WTC11 (cell line): Measurements from ENCODE around the gene CYB561D2. TPM values are rescaled to one million over a fixed set of nuclear protein-coding genes. Genes with fewer than 3 reads are reported as not detected.

Source experiments
- ATAC-seq: fragments of 200-7000 bp; cut with Tn5 transposase; 2 replicates; pipeline ENCODE4 v1.10.0; 2021; ENCODE audit warnings: mild to moderate bottlenecking, moderate library complexity
- CTCF ChIA-PET: fragments of 300-600 bp; sonication (Branson Sonifier 250); formaldehyde crosslinking; loops from one replicate; lab custom pipeline; 2021; ENCODE audit warnings: antibody characterized with exemption; lab: Charles Lee
- POLR2A ChIA-PET: fragments of 350-600 bp; sonication (Branson Sonifier 250); formaldehyde crosslinking; loops from one replicate; lab custom pipeline; 2021; ENCODE audit warnings: antibody characterized with exemption; lab: Charles Lee
- DNase-seq: peaks from one replicate; pipeline ENCODE4 v3.0.0; 2021; ENCODE audit warnings: low spot score
- H3K27ac Mint-ChIP-seq: 2 replicates; pipeline ENCODE4 v1.8.0; 2021; ENCODE audit warnings: mixed read lengths
- H3K27me3 Mint-ChIP-seq: 2 replicates; pipeline ENCODE4 v1.8.0; 2021; ENCODE audit warnings: low read depth, mild to moderate bottlenecking, moderate library complexity, mixed read lengths
- H3K36me3 Mint-ChIP-seq: 2 replicates; pipeline ENCODE4 v1.8.0; 2021; ENCODE audit warnings: mixed read lengths
- H3K4me1 Mint-ChIP-seq: 2 replicates; pipeline ENCODE4 v1.8.0; 2022; ENCODE audit warnings: mixed read lengths
- H3K4me3 Mint-ChIP-seq: 2 replicates; pipeline ENCODE4 v1.8.0; 2021; ENCODE audit warnings: mild to moderate bottlenecking, moderate library complexity, mixed read lengths
- H3K9me3 Mint-ChIP-seq: 2 replicates; pipeline ENCODE4 v1.8.0; 2021; ENCODE audit warnings: mixed read lengths
- ATF1 ChIP-seq: sonication (generic); formaldehyde crosslinking; IDR thresholded peaks from 2 replicates; pipeline ENCODE4 v1.8.1; 2023; ENCODE audit warnings: mild to moderate bottlenecking, moderate library complexity, missing genetic modification reagents
- ATF3 ChIP-seq: sonication (generic); formaldehyde crosslinking; conservative IDR thresholded peaks from 2 replicates; pipeline ENCODE4 v1.8.1; 2022; ENCODE audit warnings: mild to moderate bottlenecking, missing genetic modification reagents
- ERG ChIP-seq: fragments of 250-450 bp; sonication (Bioruptor Pico); IDR thresholded peaks from 2 replicates; pipeline ENCODE4 v1.8.0; 2021; ENCODE audit warnings: mild to moderate bottlenecking
- MAX ChIP-seq: sonication (generic); formaldehyde crosslinking; IDR thresholded peaks from 2 replicates; pipeline ENCODE4 v1.8.0; 2022; ENCODE audit warnings: mild to moderate bottlenecking, missing genetic modification reagents
- MYBL2 ChIP-seq: sonication (generic); formaldehyde crosslinking; IDR thresholded peaks from 2 replicates; pipeline ENCODE4 v1.8.1; 2023; ENCODE audit warnings: mild to moderate bottlenecking, moderate library complexity, missing genetic modification reagents
- NFYB ChIP-seq: sonication (generic); formaldehyde crosslinking; conservative IDR thresholded peaks from 2 replicates; pipeline ENCODE4 v1.8.0; 2022; ENCODE audit warnings: low read depth, missing genetic modification reagents
- NR2C2 ChIP-seq: sonication (generic); formaldehyde crosslinking; IDR thresholded peaks from 2 replicates; pipeline ENCODE4 v1.8.0; 2022; ENCODE audit warnings: mild to moderate bottlenecking, missing genetic modification reagents
- PRDM15 ChIP-seq: sonication (generic); formaldehyde crosslinking; IDR thresholded peaks from 2 replicates; pipeline ENCODE4 v1.8.0; 2022; ENCODE audit warnings: missing genetic modification reagents
- ZNF396 ChIP-seq: fragments of 250-450 bp; sonication (Bioruptor Pico); IDR thresholded peaks from 2 replicates; pipeline ENCODE4 v1.8.0; 2021; ENCODE audit warnings: mild to moderate bottlenecking, moderate library complexity, borderline replicate concordance
- total RNA-seq: library from RNA; stranded (reverse); gene quantifications from 3 replicates; pipeline ENCODE4 v1.2.3, GENCODE V29; 2021
- TF ChIP-seq, protein P1 (sequence below): sonication (generic); formaldehyde crosslinking; IDR thresholded peaks from 2 replicates; pipeline ENCODE4 v1.8.0; 2022; ENCODE audit warnings: mild to moderate bottlenecking, missing genetic modification reagents
- TF ChIP-seq, protein P2 (sequence below): sonication (generic); formaldehyde crosslinking; IDR thresholded peaks from 2 replicates; pipeline ENCODE4 v1.8.1; 2023; ENCODE audit warnings: mild to moderate bottlenecking, missing genetic modification reagents
- TF ChIP-seq, protein P3 (sequence below): sonication (generic); formaldehyde crosslinking; IDR thresholded peaks from 2 replicates; pipeline ENCODE4 v1.8.1; 2023; ENCODE audit warnings: mild to moderate bottlenecking, missing genetic modification reagents, borderline replicate concordance
- TF ChIP-seq, protein P4 (sequence below): sonication (generic); formaldehyde crosslinking; IDR thresholded peaks from 2 replicates; pipeline ENCODE4 v1.8.1; 2022; ENCODE audit warnings: mild to moderate bottlenecking, missing genetic modification reagents, moderate library complexity, borderline replicate concordance

CYB561D2 gene
- total RNA-seq, 1 experiment from 2014 or later, result 9.8 TPM

GRCh38 chr3:50341537-50341936, 9.1 kb upstream of the CYB561D2 start:
- no peak for ATAC-seq
- no peak for DNase-seq

More at GRCh38 chr3:50341537-50341936, 9.1 kb upstream of the CYB561D2 start:
- no peaks in the 10 kb centered on the region for H3K9me3 Mint-ChIP-seq
- H3K36me3 Mint-ChIP-seq, result no peaks in the 10 kb centered on the region
- no peak overlapping the region for H3K27ac Mint-ChIP-seq
- peaks cover 27% of the 10 kb centered on the region for H3K4me1 Mint-ChIP-seq
- peak overlapping the region; percentile 65 for H3K4me3 Mint-ChIP-seq
- TF ChIP-seq ATF3 (CRISPR knock-in tag) (no peak), MAX (no peak), NR2C2 (CRISPR knock-in tag) (no peak), ZNF396 (CRISPR knock-in tag) (no peak), NFYB (CRISPR knock-in tag) (no peak), ATF1 (CRISPR knock-in tag) (no peak), ERG (CRISPR knock-in tag) (no peak), PRDM15 (CRISPR knock-in tag) (no peak), MYBL2 (CRISPR knock-in tag) (no peak)
- TF ChIP-seq, protein P1, sequence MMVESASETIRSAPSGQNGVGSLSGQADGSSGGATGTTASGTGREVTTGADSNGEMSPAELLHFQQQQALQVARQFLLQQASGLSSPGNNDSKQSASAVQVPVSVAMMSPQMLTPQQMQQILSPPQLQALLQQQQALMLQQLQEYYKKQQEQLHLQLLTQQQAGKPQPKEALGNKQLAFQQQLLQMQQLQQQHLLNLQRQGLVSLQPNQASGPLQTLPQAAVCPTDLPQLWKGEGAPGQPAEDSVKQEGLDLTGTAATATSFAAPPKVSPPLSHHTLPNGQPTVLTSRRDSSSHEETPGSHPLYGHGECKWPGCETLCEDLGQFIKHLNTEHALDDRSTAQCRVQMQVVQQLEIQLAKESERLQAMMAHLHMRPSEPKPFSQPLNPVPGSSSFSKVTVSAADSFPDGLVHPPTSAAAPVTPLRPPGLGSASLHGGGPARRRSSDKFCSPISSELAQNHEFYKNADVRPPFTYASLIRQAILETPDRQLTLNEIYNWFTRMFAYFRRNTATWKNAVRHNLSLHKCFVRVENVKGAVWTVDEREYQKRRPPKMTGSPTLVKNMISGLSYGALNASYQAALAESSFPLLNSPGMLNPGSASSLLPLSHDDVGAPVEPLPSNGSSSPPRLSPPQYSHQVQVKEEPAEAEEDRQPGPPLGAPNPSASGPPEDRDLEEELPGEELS, result no peak
- TF ChIP-seq, protein P2, sequence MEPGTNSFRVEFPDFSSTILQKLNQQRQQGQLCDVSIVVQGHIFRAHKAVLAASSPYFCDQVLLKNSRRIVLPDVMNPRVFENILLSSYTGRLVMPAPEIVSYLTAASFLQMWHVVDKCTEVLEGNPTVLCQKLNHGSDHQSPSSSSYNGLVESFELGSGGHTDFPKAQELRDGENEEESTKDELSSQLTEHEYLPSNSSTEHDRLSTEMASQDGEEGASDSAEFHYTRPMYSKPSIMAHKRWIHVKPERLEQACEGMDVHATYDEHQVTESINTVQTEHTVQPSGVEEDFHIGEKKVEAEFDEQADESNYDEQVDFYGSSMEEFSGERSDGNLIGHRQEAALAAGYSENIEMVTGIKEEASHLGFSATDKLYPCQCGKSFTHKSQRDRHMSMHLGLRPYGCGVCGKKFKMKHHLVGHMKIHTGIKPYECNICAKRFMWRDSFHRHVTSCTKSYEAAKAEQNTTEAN, result no peak
- TF ChIP-seq, protein P3, sequence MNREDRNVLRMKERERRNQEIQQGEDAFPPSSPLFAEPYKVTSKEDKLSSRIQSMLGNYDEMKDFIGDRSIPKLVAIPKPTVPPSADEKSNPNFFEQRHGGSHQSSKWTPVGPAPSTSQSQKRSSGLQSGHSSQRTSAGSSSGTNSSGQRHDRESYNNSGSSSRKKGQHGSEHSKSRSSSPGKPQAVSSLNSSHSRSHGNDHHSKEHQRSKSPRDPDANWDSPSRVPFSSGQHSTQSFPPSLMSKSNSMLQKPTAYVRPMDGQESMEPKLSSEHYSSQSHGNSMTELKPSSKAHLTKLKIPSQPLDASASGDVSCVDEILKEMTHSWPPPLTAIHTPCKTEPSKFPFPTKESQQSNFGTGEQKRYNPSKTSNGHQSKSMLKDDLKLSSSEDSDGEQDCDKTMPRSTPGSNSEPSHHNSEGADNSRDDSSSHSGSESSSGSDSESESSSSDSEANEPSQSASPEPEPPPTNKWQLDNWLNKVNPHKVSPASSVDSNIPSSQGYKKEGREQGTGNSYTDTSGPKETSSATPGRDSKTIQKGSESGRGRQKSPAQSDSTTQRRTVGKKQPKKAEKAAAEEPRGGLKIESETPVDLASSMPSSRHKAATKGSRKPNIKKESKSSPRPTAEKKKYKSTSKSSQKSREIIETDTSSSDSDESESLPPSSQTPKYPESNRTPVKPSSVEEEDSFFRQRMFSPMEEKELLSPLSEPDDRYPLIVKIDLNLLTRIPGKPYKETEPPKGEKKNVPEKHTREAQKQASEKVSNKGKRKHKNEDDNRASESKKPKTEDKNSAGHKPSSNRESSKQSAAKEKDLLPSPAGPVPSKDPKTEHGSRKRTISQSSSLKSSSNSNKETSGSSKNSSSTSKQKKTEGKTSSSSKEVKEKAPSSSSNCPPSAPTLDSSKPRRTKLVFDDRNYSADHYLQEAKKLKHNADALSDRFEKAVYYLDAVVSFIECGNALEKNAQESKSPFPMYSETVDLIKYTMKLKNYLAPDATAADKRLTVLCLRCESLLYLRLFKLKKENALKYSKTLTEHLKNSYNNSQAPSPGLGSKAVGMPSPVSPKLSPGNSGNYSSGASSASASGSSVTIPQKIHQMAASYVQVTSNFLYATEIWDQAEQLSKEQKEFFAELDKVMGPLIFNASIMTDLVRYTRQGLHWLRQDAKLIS, result no peak
- TF ChIP-seq, protein P4, sequence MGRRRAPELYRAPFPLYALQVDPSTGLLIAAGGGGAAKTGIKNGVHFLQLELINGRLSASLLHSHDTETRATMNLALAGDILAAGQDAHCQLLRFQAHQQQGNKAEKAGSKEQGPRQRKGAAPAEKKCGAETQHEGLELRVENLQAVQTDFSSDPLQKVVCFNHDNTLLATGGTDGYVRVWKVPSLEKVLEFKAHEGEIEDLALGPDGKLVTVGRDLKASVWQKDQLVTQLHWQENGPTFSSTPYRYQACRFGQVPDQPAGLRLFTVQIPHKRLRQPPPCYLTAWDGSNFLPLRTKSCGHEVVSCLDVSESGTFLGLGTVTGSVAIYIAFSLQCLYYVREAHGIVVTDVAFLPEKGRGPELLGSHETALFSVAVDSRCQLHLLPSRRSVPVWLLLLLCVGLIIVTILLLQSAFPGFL (CRISPR knock-in tag), result no peak
- ChIA-PET CTCF (interaction anchor here (0.7 to 1.9 kb wide), 7 partner anchors 13 to 270 kb away, joined by 4 to 10 read pairs (median 4); partner anchors contain the start of genes CISH, HYAL3, NAA80 and TUSC2), POLR2A (no interaction called here)
- peaks cover 85% of the 10 kb centered on the region for H3K27me3 Mint-ChIP-seq
